DOHH2 (cell line): ENCODE data around the gene TMEM115.

Experiments used
- EZH2phosphoT487 ChIP-seq: fragments of 200-600 bp; sonication (generic); IDR thresholded peaks from 2 replicates; pipeline ENCODE4 v1.6.1; 2017; ENCODE audit warnings: borderline replicate concordance, mild to moderate bottlenecking, antibody characterized with exemption, low read length, moderate library complexity, mixed read lengths
- TF ChIP-seq, protein P1 (sequence below): fragments of 200-600 bp; sonication (generic); IDR thresholded peaks from one replicate; pipeline ENCODE4 v1.5.1; 2014; ENCODE audit warnings: antibody characterized with exemption, mild to moderate bottlenecking, low read depth, low read length; ENCODE audit not compliant: poor library complexity, severe bottlenecking

DNA sequence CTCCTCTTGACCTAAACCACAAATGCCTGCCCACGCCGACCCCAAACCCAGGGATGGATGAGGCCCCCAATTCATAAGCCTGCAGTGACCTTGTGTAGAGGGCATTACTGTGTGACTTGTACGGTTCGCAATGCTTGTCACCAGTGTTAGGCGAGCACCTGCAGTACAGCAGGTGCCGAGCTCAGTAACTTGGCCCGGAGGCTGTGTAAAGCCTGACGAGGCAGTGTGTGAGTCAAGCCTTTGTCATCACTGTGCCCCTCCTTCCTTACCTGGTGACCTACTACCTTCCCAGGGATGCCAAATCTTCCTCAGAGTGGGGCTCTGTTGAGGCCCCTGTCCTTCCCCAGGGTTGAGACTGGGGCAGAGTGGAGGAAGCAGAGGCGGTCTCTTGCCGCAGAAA is 37.2 kb upstream of the TMEM115 start:
- TF ChIP-seq, protein P1, sequence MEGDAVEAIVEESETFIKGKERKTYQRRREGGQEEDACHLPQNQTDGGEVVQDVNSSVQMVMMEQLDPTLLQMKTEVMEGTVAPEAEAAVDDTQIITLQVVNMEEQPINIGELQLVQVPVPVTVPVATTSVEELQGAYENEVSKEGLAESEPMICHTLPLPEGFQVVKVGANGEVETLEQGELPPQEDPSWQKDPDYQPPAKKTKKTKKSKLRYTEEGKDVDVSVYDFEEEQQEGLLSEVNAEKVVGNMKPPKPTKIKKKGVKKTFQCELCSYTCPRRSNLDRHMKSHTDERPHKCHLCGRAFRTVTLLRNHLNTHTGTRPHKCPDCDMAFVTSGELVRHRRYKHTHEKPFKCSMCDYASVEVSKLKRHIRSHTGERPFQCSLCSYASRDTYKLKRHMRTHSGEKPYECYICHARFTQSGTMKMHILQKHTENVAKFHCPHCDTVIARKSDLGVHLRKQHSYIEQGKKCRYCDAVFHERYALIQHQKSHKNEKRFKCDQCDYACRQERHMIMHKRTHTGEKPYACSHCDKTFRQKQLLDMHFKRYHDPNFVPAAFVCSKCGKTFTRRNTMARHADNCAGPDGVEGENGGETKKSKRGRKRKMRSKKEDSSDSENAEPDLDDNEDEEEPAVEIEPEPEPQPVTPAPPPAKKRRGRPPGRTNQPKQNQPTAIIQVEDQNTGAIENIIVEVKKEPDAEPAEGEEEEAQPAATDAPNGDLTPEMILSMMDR: no peak
- TF ChIP-seq EZH2phosphoT487: no peak
